TTC549 (cell line): Measurements from ENCODE around the gene P2RX3.

Experiments used
- FAIRE-seq: peaks from 2 replicates; lab custom pipeline; 2012; peaks lifted over from hg19 to GRCh38; lab: Jason Lieb, UNC

The P2RX3 gene

GRCh38 chr11:57376095-57377090, 38.2 kb downstream of the P2RX3 start:
- no peak for FAIRE-seq

GRCh38 chr11:57377107-57377506, 39.0 kb downstream of the P2RX3 start:
- no peak for FAIRE-seq

DNA sequence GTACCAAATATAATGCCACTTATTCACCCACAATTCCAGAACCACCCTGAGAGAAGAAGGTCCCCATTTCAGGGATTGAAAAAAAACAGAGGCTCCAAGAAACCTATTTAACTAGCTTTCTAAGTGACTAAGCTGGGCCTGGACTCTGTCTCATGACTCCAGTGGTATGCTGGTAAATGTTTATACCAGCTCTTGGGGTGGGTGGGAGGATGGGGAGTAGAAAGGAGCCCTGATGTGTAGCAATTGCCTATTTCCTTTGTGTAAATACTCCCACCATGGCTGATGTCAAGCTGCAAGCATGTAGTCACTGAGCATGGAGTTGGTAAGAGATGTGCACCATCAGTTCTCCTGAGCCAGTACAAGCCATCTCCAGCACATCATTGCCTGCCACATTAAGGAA, 40.0 kb downstream of the P2RX3 start:
- no peak for FAIRE-seq

- FAIRE-seq = no peak
These were observed 41.6 kb downstream of the P2RX3 start for GRCh38 chr11:57379732-57380131.

GRCh38 chr11:57380975-57381374, 42.8 kb downstream of the P2RX3 start, which contains the start of gene PRG3:
Gene PRG3, minus strand, starts transcription at chr11:57381150. Its CDS starts 442 bp downstream, at chr11:57380708.
- no peak for FAIRE-seq

GRCh38 chr11:57386178-57386940, 48.2 kb downstream of the P2RX3 start:
- FAIRE-seq = no peak

DNA sequence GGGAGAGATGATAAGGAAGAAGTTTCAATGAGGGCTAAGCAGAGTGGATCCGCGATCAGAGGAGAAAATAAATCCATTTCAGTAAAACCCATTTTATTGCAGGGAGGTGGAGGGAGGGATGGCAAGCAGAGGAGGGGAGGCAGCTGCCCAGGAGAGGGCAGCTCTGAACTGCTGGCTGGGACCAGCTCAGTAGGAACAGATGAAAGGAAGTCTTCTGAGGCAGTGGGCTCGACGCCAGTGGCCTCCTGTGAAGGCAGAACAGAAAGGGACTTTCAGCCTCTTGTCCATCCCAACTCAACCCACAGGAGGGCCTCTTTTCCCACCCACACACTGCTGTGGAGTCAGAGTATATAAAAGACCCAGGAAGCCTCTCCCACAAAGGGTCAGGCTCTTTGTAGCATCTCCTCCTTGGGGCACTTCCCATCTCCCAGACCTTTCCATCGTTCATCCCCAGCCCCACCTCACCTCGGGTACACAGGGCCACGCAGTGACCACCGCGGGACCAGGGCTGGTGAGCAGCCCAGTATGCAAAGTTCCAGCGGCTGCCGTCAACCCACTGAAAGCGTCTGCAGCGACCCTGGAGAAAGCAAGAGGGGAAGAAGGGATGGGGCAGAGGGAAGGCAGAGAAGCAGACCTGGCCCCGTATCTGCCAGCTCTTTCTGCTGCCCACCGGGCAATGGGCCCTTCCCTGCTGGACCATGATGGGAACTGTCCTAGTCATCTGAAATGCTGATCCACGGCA, 49.3 kb downstream of the P2RX3 start:
- no peak for FAIRE-seq

DNA sequence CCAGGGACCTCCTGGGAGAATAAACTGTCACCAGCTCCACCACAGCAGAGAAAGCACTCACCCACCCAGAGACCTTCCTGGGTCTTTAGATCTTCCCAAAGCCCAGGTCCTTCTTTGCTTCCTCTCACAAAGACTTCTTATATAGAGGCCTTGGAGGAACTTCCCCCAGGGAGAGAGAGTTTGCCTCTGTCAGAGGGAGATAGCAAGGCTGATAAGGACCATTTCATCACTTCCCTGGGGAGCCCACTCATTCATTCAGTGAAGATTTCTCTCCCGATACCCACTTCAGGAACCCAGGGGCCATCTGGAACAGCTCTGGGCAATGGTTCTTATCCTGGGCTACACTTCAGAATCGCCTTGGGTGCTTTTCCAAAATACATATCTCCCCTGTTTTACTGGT, 52.4 kb downstream of the P2RX3 start, which contains the start of gene PRG2:
PRG2 (minus strand) TSS at position 116 of the 400 bp plus-strand sequence. CDS start 706 bp downstream, outside the sequence.
- no peak for FAIRE-seq

DNA sequence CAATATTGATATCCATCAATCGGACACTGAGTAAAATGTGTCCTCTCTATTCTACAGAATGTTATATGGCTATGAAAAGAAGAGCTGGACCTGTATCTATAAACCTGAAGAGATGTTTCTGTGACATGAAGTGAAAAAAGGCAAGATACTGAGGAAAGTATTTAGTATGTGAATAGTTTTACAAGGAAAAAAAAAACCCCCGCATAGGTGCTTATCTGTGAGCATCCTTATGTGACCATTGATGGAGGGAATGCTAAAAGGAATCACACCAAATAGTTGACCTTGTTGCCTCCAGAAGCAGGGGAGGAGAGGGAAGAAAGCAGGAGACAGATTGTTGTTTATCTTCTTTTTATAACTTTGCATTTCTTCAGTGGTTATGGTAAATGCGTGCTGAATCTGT, 53.0 kb downstream of the P2RX3 start:
- FAIRE-seq = no peak

DNA sequence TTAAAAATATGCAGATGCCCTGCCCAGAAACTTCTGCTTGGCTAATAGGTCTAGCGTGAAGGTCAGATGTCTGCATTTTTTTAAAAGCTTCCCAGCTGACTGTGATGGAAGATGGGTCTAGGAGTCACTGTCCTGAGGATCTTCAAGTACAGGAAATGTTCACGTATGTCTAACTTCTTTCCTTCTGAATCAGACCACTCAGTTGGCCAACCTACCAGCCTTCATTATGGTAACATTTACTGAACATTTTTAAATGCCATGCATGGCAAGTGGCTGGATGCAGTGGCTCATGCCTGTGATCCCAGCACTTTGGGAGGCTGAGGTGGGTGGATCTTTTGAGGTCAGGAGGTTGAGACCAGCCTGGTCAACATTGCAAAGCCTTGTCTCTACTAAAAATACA, 53.4 kb downstream of the P2RX3 start:
- no peak for FAIRE-seq

GRCh38 chr11:57392066-57392762, 54.1 kb downstream of the P2RX3 start:
- no peak for FAIRE-seq

- no peak for FAIRE-seq
These were observed 54.6 kb downstream of the P2RX3 start for GRCh38 chr11:57392763-57393105.

DNA sequence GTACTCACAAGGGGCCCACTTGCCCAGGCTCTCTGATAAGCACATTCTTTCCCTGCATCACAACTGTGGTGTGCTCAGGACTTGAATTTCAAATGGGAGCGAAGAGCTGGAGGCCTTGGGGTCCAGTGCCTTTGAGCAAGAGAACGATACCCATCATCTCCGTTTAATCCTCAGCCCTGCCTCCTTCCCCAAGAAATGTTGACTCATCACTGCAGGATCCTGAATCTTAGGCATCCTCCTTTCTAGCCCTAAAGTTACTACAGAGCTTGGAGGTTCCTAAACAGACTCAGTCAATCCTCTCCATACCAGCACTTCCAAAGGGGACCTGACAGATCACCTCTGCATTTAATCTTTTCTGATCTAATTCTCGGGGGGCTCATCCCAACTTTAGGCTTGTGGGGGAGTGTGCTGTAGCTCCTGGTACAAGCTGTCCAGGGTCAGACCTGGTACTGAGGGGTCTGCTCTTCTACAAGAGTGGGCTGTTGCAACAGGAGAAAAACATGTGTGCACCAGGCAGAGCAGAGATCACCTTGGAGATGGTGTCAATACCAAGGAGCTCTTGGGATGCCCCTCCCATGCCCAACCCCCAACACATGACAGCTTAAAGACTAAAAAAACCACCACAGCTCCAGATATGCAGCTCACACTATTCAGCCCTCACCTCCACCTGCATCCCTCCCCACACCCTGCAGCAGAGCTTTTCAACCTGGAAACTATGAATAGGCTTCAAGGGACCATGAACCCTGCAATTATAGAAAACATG, 56.2 kb downstream of the P2RX3 start:
- FAIRE-seq = no peak

DNA sequence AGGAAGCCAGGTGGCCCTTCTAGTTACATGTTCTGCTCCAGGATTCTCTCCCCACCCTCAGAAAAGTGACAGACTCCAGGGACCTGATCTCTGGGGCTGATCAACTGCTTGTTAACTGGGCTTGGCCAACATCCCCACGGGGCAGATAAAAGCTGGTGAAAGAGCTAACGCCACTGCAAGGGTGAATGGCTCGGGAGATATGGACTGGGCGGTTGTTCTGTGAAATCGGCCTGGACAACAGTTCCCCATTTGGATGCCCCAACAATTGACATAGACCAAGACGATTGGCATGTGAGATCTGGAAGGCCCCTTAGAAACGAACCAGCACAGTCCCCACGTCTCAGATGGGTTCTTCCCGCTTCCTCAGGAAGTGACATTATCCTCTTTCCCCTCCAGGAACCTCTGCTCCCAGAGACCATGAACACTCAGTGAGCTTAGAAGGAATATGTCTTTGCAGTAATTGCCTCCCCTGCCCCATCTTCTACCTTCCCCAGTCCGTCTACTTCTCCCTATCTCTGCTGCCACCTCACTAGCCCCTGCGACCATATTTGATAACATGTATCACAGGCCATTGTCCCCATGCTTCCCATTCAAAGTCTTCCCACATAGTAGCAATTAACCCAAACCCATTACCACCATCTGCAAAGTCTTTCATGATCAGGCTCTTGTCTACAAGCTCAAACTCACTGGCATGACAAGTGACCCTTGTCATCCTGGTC, 57.9 kb downstream of the P2RX3 start:
- FAIRE-seq = no peak

DNA sequence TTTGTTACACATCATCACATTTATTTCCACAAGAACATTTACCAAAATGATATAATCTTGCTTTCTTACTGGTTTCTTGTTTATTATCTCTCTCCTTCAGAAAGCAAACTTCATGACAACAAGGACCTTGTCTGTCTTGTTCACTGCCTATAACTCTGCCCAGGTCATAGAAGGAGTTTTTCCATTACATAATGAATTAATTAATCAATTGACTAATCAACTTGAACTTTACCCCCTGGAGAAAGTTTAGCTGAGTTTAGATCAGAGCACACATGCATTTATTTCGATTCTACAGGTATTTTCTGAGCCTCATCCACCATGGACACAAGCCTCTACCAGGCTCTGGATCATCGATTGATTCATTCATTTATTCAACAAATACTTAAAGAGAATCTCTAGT, 58.6 kb downstream of the P2RX3 start:
- no peak for FAIRE-seq

DNA sequence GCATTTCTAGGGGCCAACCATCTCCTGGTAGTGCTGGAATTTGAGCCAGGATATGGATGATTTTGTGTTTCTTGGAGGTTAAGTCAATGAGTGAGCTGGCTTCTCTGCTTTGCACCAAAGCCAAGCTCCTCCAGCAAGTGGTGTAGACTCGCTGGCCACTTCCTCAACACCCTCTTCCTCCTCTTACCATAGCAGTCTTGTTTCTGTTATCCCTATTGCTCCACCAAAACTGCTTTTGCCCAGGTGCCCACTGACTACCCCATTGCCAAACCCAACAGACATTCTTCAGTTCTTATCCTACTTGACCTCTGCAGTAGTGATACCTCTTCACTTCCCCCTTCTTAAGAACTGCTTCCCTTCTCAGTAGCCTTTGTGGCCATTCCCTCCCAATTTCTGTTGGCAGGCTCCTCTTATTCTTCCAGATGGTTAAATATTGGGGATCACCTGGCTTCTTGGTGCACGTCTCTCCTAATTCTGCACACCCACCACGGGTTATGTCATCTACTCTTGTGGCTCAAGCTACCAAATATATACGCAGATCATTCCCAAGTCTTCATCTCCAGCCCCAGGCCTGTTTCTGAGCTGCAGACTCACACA, 59.3 kb downstream of the P2RX3 start:
- no peak for FAIRE-seq

DNA sequence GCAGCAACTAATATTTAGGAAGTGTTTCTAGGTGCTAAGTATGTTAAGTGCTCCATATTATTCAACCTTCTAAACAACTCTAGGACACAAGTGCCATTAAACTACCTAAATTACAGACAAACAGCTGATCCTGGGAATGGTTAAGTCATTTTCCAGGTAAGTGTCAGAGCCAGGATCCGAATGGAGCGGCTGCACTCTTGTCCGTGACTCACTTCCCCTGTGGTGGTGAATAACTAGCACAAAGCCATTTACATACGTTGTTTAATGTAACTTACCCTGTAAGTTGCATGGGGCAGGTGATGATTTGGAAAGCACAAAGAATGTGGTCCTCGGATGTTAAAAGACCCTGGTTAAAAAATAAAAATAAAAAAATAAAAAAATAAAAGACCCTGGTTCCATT, 61.1 kb downstream of the P2RX3 start:
- FAIRE-seq = no peak

GRCh38 chr11:57399972-57400578, 61.9 kb downstream of the P2RX3 start:
- no peak for FAIRE-seq

GRCh38 chr11:57402188-57403002, 64.2 kb downstream of the P2RX3 start:
- no peak for FAIRE-seq
